ENCODE measurements around the gene RBL2.
"Not testable (repeated sequence)": the region's sequence is repeated elsewhere in the genome, so short reads cannot be mapped to it uniquely, and the experiment has no call there.

Gene RBL2

DNA sequence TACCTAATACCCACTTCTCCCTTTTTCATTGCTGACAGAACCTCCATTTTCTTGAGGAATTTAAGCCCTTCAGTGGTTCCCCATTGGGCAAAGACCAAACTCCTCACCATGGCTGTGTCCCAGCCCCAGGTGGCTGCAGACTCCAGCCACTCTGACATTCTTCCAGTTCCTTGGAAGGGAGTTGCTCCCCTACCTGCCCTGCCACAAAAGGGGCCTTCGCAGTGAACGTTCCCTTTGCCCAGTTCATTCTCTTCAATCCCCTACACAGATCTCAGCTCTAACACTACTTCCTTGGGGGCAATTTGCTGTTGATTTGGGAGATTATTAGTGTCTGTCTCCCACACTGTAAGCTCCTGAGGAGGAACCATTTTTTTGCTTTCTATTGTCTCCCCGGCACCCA is 72.0 kb downstream of the RBL2 start:
- no peak for DNase-seq

DNA sequence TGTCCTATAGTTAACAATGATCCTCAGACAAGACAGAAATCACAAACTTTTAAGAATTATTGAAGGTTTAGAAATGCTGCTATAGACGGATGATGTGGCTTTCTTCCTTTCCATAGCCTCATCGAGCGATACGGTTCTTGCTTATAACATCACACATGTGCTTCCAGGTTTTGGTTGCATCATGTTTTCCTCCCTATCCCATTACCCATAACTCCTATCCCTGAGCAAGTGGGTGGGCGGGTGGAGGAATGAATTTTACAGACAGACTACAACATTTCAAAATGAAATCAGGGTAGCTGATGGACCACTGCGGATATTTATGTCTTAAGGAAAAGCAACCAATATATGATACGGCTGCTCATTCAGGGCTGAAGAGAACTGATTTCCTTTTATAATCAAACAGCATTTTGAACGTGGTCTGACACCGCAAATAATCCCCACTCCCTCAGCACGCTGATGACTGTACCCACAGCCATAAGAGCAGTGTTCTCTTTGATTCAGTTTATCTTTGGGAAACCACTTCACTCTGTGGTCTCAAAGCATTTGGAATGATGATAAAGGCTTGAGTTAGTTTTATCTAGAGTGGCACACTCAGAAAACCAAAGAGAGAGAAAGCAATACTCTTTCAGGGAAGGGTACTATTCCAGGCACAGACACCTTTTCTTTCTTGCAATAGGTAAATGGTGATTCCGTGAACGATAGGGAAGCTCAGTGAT is 73.4 kb downstream of the RBL2 start:
- DNase-seq = no peak

- peak; percentile 54 for DNase-seq
Measured at GRCh38 chr16:53509906-53510703, 75.8 kb downstream of the RBL2 start.

GRCh38 chr16:53510704-53511070 is 76.4 kb downstream of the RBL2 start:
- DNase-seq = no peak

DNA sequence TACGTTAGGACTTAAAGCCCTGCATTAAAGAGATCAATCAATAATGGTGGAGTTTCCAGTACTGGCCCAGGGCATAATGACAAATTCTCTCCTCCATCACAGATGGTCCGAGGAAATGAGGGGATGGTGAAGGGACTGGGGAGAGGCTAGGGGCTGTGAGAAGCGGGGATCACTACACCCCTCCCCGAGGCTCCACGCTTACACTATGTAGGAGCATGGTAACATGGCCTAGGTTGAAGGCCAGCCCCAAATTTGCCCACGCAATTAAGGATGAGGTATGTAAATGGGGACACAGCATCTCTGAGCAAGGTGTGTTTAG is 76.8 kb downstream of the RBL2 start:
- no peak for DNase-seq

- DNase-seq = no peak
Measured at GRCh38 chr16:53511403-53512280, 77.4 kb downstream of the RBL2 start.

- not testable (repeated sequence) for DNase-seq
Measured at GRCh38 chr16:53512795-53513194, 78.5 kb downstream of the RBL2 start.

DNA sequence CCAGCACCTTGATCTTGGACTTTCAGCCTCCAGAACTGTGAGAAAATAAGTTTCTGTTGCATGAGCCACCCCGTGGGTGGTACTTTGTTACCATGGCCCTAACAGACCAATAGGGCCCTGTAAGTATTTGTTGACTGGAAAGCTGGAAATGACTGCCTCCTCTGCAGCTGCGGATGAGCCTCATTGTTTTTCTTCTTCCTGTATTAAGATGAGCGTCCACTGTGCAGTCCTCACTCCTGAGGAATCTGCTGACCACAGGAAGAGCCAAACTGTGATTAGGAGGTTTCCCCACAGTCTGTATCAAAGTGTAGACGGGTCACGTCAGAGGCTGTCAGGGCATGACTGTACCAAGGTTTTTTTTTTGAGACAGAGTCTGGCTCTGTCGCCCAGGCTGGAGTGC is 81.0 kb downstream of the RBL2 start:
- DNase-seq = no peak

DNA sequence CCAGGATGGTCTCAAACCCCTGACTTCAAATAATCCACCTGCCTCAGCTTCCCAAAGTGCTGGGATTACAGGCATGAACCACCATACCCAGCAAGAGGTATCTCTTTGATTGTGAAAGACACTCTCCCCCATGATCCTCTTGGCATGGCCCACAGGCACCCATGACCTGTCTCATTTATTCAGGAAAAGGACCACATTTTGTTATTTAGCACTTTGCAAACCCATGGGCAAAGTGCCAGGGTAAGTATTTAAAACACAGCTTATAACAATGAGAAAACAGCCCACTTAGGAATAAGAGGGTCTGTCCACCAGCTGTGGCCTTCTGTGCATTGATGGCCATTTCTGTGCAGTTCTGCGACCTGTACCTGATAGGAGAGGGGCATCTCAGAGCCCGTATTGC is 81.5 kb downstream of the RBL2 start:
- DNase-seq = no peak

GRCh38 chr16:53517851-53518250 is 83.6 kb downstream of the RBL2 start:
- DNase-seq = no peak

DNA sequence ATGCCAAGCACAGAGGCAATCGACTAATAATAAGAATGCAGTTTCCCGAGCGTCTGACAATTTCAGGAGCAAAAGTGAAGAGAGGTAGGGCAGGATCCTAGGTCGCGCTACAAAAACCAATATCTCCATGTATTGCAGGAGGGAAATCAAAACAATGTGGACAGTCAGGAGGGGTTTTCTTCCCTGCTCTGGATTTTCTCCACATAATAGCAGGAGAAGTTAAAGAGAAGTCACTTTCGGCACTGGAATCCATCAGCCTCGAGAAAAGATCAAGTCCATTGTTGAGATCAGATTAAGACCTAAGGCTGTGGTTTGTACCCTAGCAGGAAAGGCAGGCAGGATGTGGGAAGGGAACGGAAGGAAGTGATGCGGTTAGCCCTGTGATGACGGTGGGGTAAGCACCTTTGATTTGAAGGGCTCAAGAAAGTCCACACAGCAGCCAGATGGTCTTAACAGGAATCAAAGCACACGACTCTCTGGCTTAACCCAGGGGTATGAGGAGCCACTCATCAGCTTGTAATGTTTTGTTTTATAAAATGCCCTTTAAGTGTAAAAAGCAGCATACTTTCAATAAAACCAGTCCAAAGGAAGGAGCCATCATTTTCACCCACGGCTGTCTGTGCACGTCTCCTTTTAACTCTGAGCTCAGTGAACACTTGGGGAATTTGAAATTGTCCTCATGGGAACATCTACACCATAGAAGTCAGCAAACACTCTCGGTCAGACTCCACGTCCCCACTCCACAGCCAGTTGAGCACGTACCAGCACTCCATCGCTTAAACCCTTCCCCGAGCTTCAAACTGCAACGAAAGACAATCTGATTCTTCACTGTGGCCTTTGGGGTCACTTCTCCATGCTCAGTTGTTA is 84.5 kb downstream of the RBL2 start:
- DNase-seq = peak; percentile 80

- no peak for DNase-seq
Measured at GRCh38 chr16:53519417-53520091, 85.3 kb downstream of the RBL2 start.

DNA sequence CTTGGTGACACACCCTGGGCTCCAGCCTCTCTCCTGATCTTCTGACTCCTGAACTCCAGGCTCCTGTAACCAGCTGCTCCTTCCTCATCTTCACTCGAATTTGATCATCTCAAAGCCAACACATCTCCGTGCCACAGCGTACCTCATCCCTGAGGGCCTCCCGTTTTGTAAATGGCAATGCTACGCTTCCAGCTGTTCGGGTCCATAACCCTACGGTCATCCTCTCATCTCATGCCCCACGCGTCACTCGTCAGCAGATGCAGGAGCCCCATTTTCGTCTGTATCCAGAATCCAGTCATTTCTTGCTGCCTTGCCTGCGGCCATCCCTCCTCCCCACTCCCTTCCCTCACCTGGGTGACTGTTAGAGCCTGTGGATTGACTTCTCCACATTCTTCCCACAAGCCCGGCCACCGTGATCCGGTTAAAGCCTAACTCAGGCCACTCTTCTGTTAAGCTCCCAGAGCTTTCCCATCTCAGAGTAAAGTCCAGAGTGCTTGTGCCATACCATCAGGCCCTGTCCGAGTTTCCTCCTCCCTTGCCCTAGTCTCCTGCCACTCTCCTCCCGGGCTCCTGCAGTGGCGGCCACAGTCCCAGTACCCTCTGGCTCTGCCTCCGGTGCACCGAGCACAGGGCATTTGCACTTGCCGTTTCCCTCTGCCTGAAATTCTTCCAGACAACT is 89.0 kb downstream of the RBL2 start:
- no peak for DNase-seq

DNA sequence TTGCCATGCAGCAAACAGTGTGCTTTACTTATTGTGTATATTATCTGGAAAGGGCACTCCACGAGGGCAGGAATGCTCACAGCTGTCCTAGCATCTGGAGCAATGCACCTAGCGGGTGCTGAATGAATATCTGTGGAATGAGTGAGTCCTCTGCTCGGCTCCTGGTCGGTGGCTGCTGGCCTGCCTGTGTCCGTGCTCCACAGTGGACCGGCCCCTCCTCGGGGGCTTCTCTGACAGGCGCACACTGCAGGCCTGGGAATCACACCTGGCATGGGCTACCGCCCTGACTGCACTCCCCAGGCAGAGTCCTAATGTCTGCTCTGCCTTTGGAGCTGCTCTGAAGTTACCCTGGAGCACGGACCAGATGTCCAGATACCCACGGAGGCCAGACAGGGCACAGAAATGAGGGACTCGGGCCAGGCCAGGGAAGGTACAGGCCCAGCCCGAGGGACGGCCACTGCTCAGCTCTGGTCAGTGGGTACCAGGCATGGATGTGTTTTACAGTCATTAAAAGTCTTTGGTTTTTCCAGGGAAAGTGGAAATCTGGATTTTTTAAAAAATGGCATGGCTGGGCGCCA is 89.8 kb downstream of the RBL2 start:
- DNase-seq = no peak

DNA sequence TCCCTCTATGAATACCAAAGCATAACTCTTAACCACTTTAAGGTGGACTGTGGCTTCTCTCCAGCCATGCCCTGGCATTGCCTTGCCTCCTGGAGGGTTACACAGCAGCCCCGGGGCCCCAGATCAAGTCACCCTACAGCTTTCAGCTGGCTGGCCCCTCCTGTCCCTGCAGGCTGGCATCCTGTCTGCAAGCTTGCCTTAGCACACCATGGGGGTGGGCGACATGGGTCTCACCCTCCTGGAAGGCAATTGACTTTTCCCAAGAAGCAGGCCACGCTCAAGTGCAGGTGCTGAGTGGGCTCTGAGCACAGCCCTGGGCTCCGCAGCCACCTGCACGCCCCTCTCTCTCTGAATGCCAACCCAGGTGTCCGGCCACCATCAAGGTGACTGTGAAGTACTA is 94.5 kb downstream of the RBL2 start:
- no peak for DNase-seq

DNA sequence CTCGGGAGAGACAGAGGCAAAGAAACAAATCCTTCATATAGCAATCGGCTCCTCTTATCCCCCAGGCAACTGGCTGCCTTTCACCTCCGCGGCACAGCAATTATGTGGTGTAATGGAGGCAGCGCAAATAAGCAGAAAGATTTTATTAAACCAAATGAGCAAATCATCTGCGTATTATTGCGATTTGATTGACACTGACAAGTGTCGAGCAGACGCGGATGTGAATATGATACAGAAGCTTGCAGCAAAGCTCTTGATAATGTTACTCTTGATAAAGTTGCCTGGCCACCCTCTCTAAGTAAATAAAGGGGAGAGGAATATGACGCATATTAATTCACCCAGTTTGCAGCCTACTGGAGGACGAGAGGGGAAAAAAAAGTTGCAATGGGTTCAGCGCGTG is 95.2 kb downstream of the RBL2 start:
- DNase-seq = no peak

DNA sequence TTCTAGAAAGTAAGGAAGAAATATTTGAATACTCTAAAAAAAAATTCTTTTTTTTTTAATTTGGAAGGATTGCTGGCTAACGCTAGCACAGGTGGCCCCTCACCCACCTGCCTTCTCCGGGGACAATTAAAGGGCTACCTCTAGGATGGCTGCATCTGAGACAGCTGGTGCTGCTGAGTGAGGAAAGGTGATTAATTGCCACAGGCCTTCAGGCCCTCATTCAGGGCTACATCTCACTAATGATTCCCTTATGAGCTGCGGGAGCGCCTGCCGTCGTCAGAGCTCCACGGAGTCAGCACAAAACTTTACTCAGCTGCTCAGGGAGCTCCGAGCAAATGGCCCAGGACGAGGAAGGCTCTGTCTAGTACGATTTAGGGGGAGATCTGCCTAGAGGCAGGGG is 95.8 kb downstream of the RBL2 start:
- no peak for DNase-seq

DNA sequence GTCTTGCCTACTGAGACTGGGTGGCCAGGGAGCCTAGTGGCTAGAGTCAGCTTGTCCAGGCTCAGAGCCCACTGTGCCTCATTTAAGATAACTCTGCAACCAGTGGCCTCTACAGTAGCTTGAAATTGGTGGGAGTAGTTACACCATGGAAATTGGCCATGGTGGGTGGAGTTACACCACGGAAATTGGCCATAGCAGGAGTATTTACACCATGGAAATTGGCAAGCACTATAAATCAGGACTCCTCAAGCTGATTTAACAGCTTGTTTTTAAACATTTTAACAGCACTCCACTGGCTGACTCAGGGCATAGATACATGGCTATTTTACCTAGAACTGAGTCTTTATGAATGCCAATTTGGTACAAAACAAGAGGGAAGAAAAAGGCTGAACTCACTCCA is 96.5 kb downstream of the RBL2 start:
- DNase-seq = no peak

DNA sequence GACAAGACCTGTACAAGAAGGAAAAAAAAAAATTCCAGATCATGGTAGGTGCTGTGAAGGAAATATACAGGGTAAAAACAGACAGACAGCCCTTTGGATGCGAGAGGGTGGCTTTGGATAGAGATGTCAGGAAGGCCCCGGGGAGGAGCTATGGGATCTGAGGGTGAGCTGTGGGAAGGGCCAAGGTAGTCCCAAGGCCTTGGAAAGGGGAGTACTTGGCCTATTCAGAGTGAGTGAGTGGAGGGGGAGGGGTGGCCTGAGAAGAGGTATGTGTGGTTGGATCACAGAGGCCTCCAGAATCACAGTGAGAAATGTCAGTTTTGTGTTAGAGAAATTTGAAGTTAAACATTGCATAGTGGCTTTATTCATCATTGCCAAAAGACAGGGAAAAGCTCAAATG is 99.9 kb downstream of the RBL2 start:
- no peak for DNase-seq

- no peak for DNase-seq
Measured at GRCh38 chr16:53537626-53538025, 103.4 kb downstream of the RBL2 start.

GRCh38 chr16:53539346-53539745 is 105.1 kb downstream of the RBL2 start:
- not testable (repeated sequence) for DNase-seq

Data from activated CD4-positive, alpha-beta T cell treated with anti-CD3 and anti-CD28 coated beads for 48 hours (primary cell).